ENCODE results near the gene SNORC.

The SNORC gene

DNA sequence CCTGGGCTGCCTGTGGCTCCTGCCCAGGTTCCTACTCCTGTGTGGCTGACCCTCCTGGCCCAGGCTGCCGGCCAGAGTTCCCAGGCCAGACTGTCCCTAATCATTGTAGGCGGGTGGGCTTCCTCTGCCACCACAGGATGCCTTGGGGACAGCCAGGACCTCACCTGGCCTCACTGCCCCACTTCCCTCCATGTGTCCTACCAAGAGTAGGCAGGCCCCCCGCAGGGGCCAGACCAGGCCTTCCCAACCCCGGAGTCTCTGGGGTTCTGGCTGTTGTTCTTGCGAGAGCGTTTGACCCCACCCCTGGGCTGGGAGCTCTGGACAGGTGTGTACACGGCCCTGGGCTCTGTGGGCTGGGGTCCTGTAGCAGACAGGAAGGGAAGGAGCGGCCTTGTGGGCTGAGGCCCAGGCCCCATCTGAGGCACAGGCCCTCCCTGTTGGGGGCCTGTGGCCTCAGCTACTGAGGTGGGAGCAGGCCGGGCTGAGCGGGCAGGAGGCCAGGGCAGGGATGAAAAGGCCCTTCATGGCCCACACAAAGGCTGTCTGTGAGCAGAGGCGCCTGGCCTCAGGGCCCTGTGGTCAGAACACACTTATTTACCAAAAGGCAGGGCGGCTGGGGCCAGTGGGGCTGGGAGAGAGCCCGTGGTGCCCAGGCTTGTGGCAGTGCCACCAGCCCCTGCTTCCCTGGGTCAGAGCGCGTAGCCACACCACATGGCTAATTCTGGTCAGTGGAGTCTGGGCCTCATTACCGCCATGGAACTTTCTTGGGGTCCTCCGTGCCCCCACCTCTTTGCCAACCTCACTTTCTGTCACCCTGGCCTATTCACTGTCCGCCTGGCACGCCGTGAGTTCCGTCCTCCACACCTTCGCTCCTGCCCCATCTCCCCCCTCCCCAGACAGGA, 2.0 kb downstream of the SNORC start:
- H3K27me3 ChIP-seq (ENCODE audit: insufficient read depth, low read length) = no peaks in the 10 kb centered on the region
- no peak overlapping the region for H2AFZ ChIP-seq (ENCODE audit: low read depth, low read length)
- H3K36me3 ChIP-seq (ENCODE audit: insufficient read depth, low read length) = no peaks in the 10 kb centered on the region
- no peak overlapping the region for H3K4me3 ChIP-seq (ENCODE audit: low read length)
- H3K4me1 ChIP-seq (ENCODE audit: insufficient read depth, low read length) = peaks cover 6% of the 10 kb centered on the region
- H3K9me3 ChIP-seq (ENCODE audit: low read length) = no peaks in the 10 kb centered on the region

- Histone ChIP-seq H2AFZ (ENCODE audit: low read depth, low read length) (no peak overlapping the region), H3K36me3 (ENCODE audit: insufficient read depth, low read length) (no peaks in the 10 kb centered on the region), H3K4me1 (ENCODE audit: insufficient read depth, low read length) (peaks cover 6% of the 10 kb centered on the region), H3K27me3 (ENCODE audit: insufficient read depth, low read length) (no peaks in the 10 kb centered on the region), H3K4me3 (ENCODE audit: low read length) (no peak overlapping the region), H3K9me3 (ENCODE audit: low read length) (no peaks in the 10 kb centered on the region)
These were observed 2.8 kb downstream of the SNORC start for GRCh38 chr2:232872826-232873225.

DNA sequence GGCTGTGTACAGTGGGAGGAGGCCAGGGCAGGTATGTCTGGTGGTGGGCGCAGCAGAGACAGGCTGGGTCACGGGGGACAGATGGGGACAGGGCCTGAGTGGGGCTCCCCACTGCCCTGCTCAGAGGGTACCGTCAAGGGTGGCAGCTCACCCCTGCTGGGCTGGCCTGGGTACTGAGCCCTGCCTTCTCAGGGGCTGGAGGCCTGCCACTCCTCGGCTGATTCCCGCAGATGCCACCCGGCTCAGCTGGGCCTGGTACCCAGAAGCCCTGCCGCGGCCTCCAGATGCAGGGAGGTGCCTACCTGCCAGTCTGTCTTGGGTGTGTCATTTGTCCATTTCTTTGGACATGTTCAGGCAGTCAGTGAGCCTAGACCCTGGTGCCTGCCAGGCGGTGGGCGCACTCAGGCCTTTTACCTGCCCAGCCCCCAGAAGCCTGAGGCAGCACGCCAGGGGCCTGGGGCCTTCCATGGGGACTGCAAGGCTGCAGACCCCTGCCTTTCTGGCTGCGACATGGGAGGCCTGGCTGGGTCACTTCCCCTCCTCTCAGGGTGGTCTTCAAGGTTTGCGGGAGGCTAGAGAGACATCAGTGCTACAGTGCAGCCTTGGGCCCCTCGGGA, 3.3 kb downstream of the SNORC start:
- Histone ChIP-seq H3K27me3 (ENCODE audit: insufficient read depth, low read length) (no peaks in the 10 kb centered on the region), H3K4me3 (ENCODE audit: low read length) (no peak overlapping the region), H3K36me3 (ENCODE audit: insufficient read depth, low read length) (no peaks in the 10 kb centered on the region), H3K4me1 (ENCODE audit: insufficient read depth, low read length) (peaks cover 6% of the 10 kb centered on the region), H3K9me3 (ENCODE audit: low read length) (no peaks in the 10 kb centered on the region), H2AFZ (ENCODE audit: low read depth, low read length) (no peak overlapping the region)

GRCh38 chr2:232873909-232874641, 4.0 kb downstream of the SNORC start:
- Histone ChIP-seq H3K9me3 (ENCODE audit: low read length) (no peaks in the 10 kb centered on the region), H3K36me3 (ENCODE audit: insufficient read depth, low read length) (no peaks in the 10 kb centered on the region), H3K4me1 (ENCODE audit: insufficient read depth, low read length) (peaks cover 6% of the 10 kb centered on the region), H3K27me3 (ENCODE audit: insufficient read depth, low read length) (no peaks in the 10 kb centered on the region), H2AFZ (ENCODE audit: low read depth, low read length) (no peak overlapping the region), H3K4me3 (ENCODE audit: low read length) (no peak overlapping the region)

- peaks cover 6% of the 10 kb centered on the region for H3K4me1 ChIP-seq (ENCODE audit: insufficient read depth, low read length)
- H2AFZ ChIP-seq (ENCODE audit: low read depth, low read length) = no peak overlapping the region
- no peaks in the 10 kb centered on the region for H3K9me3 ChIP-seq (ENCODE audit: low read length)
- H3K36me3 ChIP-seq (ENCODE audit: insufficient read depth, low read length) = no peaks in the 10 kb centered on the region
- H3K27me3 ChIP-seq (ENCODE audit: insufficient read depth, low read length) = no peaks in the 10 kb centered on the region
- no peak overlapping the region for H3K4me3 ChIP-seq (ENCODE audit: low read length)
These were observed 4.7 kb downstream of the SNORC start for GRCh38 chr2:232874677-232875223.

DNA sequence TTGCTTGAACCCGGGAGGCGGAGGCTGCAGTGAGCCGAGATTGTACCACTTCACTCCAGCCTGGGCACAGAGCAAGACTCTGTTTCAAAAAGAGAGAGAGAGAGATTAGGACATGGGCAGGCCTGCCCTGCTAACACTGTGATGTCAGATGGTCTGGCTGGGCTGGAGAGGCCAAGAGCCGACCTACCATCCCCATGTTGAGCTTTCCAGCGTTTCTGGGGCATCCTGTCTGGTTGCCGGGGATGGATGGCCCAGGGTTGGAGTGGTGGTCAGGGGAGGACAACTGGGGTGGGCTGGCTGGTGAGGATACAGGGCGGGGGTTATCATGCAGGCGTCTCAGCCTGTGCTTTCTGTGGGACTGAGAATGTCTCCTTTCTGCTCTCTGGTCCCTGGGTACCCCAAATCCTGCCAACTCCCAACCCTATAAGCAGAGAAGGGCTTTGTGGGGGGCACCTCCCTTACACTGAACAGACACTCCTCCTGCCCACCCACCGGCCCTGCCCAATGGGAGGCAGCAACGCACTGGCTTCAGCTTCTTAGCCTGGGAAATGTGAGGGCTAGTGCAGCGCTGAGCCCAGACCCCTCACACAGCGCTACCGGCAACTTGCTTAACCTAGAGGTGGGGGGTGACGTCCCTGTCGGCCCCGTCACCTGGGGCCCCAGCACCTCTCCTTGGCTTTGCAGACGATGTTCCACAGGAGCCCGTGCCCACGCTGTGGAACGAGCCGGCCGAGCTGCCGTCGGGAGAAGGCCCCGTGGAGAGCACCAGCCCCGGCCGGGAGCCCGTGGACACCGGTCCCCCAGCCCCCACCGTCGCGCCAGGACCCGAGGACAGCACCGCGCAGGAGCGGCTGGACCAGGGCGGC, 5.4 kb downstream of the SNORC start:
- no peaks in the 10 kb centered on the region for H3K9me3 ChIP-seq (ENCODE audit: low read length)

DNA sequence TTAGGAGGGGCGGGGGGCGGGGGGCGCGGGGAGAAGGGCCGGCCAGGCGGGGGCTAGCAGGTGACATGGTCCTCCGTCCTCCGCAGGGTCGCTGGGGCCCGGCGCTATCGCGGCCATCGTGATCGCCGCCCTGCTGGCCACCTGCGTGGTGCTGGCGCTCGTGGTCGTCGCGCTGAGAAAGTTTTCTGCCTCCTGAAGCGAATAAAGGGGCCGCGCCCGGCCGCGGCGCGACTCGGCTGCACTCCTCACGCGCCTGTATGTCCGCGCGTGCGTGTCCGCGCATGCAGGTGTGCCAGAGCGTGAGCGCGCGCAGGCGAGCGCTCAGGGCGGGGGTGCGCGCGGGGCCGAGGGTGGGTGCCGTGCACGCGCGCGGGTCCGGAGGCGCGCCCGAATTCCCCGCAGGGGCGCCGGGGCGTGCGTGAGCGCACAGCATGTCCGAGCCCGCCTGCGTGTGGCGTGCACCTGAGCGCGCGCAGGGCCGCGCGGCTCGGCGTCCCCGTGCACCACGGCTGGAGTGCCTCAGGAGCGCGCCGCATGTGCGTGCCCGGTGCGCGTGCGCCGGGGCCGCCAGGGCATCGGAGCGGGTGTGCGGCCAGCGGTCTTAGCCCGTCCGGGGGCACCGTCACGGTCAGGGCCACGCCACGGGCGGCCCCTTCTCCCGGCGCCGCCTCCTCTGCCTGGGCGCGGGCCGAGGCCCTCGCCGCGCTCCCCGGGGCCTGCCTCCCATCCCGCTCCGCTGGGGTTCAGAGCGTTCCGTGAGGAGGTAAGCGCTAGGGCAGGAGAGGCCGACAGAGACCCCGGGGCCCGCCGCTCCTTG, 6.3 kb downstream of the SNORC start:
- no peaks in the 10 kb centered on the region for H3K27me3 ChIP-seq (ENCODE audit: insufficient read depth, low read length)
- H2AFZ ChIP-seq (ENCODE audit: low read depth, low read length) = no peak overlapping the region
- H3K4me3 ChIP-seq (ENCODE audit: low read length) = no peak overlapping the region
- H3K4me1 ChIP-seq (ENCODE audit: insufficient read depth, low read length) = peaks cover 6% of the 10 kb centered on the region
- H3K36me3 ChIP-seq (ENCODE audit: insufficient read depth, low read length) = no peaks in the 10 kb centered on the region
- H3K9me3 ChIP-seq (ENCODE audit: low read length) = no peaks in the 10 kb centered on the region

More for the DNA sequence above, 5.4 kb downstream of the SNORC start:
- Histone ChIP-seq H3K27me3 (ENCODE audit: insufficient read depth, low read length) (no peaks in the 10 kb centered on the region), H3K4me3 (ENCODE audit: low read length) (no peak overlapping the region), H2AFZ (ENCODE audit: low read depth, low read length) (no peak overlapping the region), H3K36me3 (ENCODE audit: insufficient read depth, low read length) (no peaks in the 10 kb centered on the region), H3K4me1 (ENCODE audit: insufficient read depth, low read length) (peaks cover 6% of the 10 kb centered on the region)

DNA sequence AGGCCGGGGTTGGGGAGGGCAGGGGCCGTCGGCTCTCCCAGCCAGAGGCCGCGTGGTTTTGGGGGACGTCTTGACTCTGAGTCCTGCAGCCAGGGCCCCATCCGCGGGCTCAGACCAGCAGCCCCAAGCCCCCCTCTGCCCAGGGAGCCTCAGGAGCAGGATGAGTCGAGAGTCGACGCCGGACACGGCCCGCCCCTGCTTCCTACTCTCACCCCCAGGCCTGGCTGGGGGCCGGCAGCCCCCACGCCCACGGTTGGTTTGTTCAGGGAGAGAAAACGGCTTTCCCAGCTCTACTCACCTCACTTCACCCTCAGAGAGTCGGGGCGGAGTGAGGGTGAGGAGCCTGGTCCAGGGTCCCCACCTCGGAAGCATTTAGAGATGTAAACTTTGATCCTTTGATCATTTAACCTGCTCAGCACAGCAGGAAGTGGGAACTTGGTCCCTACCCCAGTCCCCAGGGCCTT, 6.9 kb downstream of the SNORC start:
- no peaks in the 10 kb centered on the region for H3K9me3 ChIP-seq (ENCODE audit: low read length)
- H3K27me3 ChIP-seq (ENCODE audit: insufficient read depth, low read length) = no peaks in the 10 kb centered on the region
- H3K4me3 ChIP-seq (ENCODE audit: low read length) = no peak overlapping the region
- H3K4me1 ChIP-seq (ENCODE audit: insufficient read depth, low read length) = peaks cover 6% of the 10 kb centered on the region
- H3K36me3 ChIP-seq (ENCODE audit: insufficient read depth, low read length) = no peaks in the 10 kb centered on the region
- H2AFZ ChIP-seq (ENCODE audit: low read depth, low read length) = no peak overlapping the region

DNA sequence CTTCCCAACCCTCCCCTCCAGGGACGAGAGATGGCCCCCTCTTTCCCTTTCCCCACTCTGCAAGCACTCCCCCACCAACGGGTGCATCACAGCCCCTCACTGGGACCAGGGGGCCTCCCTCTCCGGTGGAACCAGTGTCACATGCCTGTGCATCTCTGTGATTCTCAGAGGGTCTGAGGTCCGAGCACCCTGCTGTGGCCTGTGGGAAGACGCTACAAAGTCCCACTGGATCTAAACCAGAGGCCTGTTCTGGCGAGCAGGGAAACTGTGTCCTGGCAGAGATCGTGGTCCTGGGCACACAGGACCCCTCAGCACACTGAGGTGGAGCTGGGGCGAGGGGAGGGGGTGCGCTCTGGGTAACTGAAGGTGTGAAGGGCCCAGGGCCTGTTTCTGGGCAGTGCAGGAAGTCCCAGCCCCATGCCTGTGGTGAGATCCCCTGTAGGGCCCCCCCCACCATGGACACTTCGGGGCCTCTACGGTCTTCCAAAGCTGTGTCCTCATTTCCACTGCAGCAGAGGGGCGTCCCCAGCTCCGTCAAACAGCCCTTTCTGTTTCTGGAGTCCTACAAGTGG, 8.0 kb downstream of the SNORC start:
- no peaks in the 10 kb centered on the region for H3K27me3 ChIP-seq (ENCODE audit: insufficient read depth, low read length)
- H2AFZ ChIP-seq (ENCODE audit: low read depth, low read length) = no peak overlapping the region
- no peaks in the 10 kb centered on the region for H3K36me3 ChIP-seq (ENCODE audit: insufficient read depth, low read length)
- no peak overlapping the region for H3K4me3 ChIP-seq (ENCODE audit: low read length)
- no peaks in the 10 kb centered on the region for H3K9me3 ChIP-seq (ENCODE audit: low read length)
- H3K4me1 ChIP-seq (ENCODE audit: insufficient read depth, low read length) = peaks cover 6% of the 10 kb centered on the region

DNA sequence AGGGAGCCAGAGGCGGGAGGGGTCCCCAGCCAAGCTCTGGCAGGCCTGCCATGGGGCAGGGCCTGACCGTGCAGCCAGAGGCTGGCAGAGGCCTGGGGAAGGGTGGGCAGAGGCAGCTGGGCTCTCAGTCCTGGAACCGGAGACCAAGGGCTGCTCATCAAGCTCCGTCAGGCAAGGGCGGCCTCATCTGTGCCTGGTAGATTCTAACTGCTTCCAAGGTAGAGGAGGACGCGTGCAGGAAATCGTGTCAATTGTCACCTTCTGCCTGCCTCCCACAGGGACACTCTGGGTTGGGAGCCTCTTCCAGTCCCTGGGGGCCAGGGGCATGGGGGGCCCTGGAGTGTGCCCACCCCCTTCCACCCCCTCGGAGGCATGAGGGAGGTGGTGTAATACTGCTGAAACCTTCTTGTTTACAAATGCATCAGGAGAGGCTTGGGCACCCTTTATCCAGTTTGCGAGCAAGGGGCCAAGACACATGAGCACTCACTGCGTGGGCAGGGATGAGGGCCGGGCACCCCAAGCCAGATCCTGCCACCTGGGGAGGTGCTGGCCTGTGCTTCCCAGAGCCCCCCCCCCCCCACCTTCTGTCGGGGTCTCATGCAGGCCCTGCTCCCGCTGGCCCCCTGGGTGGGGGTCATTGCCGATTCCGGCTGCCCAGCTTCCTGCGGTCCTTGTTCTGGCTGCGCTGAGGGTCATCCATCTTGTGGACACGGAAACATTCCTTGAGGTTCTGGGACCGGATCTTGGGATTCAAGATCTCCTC, 9.0 kb downstream of the SNORC start:
- H3K27me3 ChIP-seq (ENCODE audit: insufficient read depth, low read length) = no peaks in the 10 kb centered on the region

More for the DNA sequence above, 9.0 kb downstream of the SNORC start:
- Histone ChIP-seq H3K36me3 (ENCODE audit: insufficient read depth, low read length) (no peaks in the 10 kb centered on the region), H2AFZ (ENCODE audit: low read depth, low read length) (no peak overlapping the region), H3K4me3 (ENCODE audit: low read length) (no peak overlapping the region), H3K9me3 (ENCODE audit: low read length) (no peaks in the 10 kb centered on the region), H3K4me1 (ENCODE audit: insufficient read depth, low read length) (no peaks in the 10 kb centered on the region)
